Heart right ventricle (tissue), 16 donors: Measurements from ENCODE around the gene TMEM109. TPM values are rescaled to one million over a fixed set of nuclear protein-coding genes. Genes with fewer than 3 reads are reported as not detected.

Experiments used
- ATAC-seq, 8 donors: fragments of 200-7000 bp; cut with Tn5 transposase; one replicate each; pipeline ENCODE4 v1.9.1; 2020; ENCODE audit warnings: mild to moderate bottlenecking in 8 of 8, moderate library complexity in 8 of 8, moderate number of reproducible peaks in 1 of 8
- DNase-seq, 2 donors: peaks; one replicate each; pipeline ENCODE4 v3.0.0-alpha.2; 2020
- H3K27ac ChIP-seq, 10 donors: fragments of 200-600 bp; sonication (generic) in 2 of 10; one replicate each; pipeline versions ENCODE4 v1.5.0 to v1.8.0; 2020 to 2022; ENCODE audit warnings: mild to moderate bottlenecking in 3 of 10
- H3K27me3 ChIP-seq, 7 donors: fragments of 200-600 bp; one replicate each; pipeline ENCODE4 v1.8.0; 2021 to 2022; ENCODE audit warnings: mild to moderate bottlenecking in 2 of 7
- H3K36me3 ChIP-seq, 9 donors: fragments of 200-600 bp; sonication (generic) in 1 of 9; one replicate each; pipeline versions ENCODE4 v1.5.0 to v1.8.0; 2020 to 2022; ENCODE audit warnings: mild to moderate bottlenecking in 2 of 9
- H3K4me1 ChIP-seq, 9 donors: fragments of 200-600 bp; sonication (generic) in 1 of 9; one replicate each; pipeline versions ENCODE4 v1.5.0 to v1.8.0; 2020 to 2022; ENCODE audit warnings: mild to moderate bottlenecking in 4 of 9
- H3K4me3 ChIP-seq, 10 donors: fragments of 200-600 bp; sonication (generic) in 2 of 10; one replicate each; pipeline versions ENCODE4 v1.5.0 to v1.8.0; 2020 to 2022; ENCODE audit warnings: mild to moderate bottlenecking in 7 of 10, moderate library complexity in 2 of 10
- H3K9me3 ChIP-seq, 11 donors: fragments of 200-600 bp in 10 of 11; sonication (generic) in 2 of 11; one replicate each; pipeline versions ENCODE4 v1.5.0 to v1.8.0; 2013 to 2022; ENCODE audit warnings: mild to moderate bottlenecking in 2 of 11, control low read depth in 1 of 11, moderate library complexity in 1 of 11
- WGBS, 2 donors: extraction: QIAGEN DNeasy Blood & Tissue Kit; methylation state at CpG; one replicate each; pipeline ENCODE4 v1.1.7; 2013; ENCODE audit warnings: inconsistent platforms in 1 of 2; 5-methylcytosine and 5-hydroxymethylcytosine counted together
- intact Hi-C, 10 donors: fragments of 100-400 bp; cut with DNase I; formaldehyde crosslinking; loops; one replicate each; pipeline versions ENCODE4 v1.11.1 to v1.14.2; 2022
- polyA plus RNA-seq, 2 donors: library from polyadenylated mRNA; stranded (reverse); fragments of 200-250 nt; gene quantifications; one replicate each; pipeline ENCODE4 v1.2.3, GENCODE V29; 2013
- total RNA-seq, 10 donors: library from RNA; stranded (reverse); fragmentation: NEBNext Ultra II Directional in 3 of 10; extraction: Animal tissue kit (Norgen Biotek cat#: 25700) in 3 of 10; gene quantifications; one replicate each; pipeline versions ENCODE4 v1.2.1 to v1.2.4, GENCODE V29; 2021 to 2023
- TF ChIP-seq, protein P1 (sequence below), 9 donors: fragments of 200-600 bp; sonication (generic) in 2 of 9; IDR thresholded peaks; one replicate each; pipeline versions ENCODE4 v1.5.0 to v1.8.0; 2021 to 2022; ENCODE audit warnings: antibody characterized with exemption in 9 of 9, mild to moderate bottlenecking in 5 of 9, moderate library complexity in 1 of 9
- donor health status: Arrhythmogenic right ventricular cardiomyopathy.
- donor health status: ischemic (EF 13 %, LVEDD 7.1; RV severe dilation, severe dysfunction).
- donor health status: healthy with polysubstance abuse.
- donor health status: DM: no; HTN: yes; CAD: no.
- donor health status: DM: no; HTN: no; CAD: no.
- donor health status: ischemic (EF 25% LVEDD 6.9; RV normal size, moderate dysfunction).
- donor health status: ischemic (EF 25% LVEDD 5.7; RV mildly dilated, moderate dysfunction).
- donor health status: healthy.
- donor health status: DM: yes; HTN: yes; CAD: no.
- donor health status: Ischemic cardiomyopathy.
- donor health status: ischemic (EF 35%, LVEDD 5.7; RV mildly dilated, moderate dysfunction).
- donor health status: nonischemic (EF 11% LVEDD 7.7; RV severe dilation, severe dysfunction).
- donor health status: DM: yes; HTN: yes; CAD: no.
- donor health status: PGD.
- donor health status: ischemic (EF 29% LVEDD 5.4; RV normal size, mild dysfunction).
- donor health status: nonischemic (EF 23%, LVEDD 6.1; RV moderate dilation, normal function).

The TMEM109 gene
- total and polyA plus RNA-seq, 12 donors, result 53.3 to 121 (median 92.7) TPM

DNA sequence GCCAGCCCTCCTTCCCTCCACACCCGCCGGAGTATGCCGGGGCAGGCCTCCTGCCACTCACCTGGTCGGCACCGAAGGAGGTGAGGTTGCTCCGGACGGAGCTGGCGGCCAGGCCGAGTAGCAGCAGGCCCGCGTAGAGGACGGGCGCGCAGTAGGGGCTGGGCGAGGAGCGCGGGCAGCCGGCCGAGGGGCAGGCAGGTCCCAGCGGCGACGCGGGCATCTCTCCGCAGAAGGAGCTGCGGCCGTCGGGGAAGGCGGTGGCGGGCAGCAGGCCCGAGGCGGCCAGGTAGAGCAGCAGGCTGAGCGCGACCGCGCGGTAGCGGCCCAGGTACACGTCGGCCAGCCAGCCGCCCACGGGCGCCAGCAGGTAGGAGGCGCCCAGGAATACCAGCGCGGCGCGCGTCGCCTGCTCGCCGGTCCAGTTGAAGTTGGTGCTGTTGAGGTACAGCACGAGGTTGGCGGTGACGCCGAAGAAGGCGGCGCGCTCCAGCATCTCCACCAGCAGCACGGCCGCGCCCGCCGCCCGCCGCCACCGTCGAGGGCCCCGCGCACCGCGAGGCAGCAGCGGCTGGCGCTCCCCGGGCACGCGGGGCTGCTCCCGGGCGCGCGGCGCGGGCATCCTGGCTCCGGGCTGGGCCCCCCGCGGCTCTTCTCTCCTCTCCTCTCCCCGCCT lies 37.1 kb downstream of the TMEM109 start:
- H3K36me3 ChIP-seq, result peaks cover 0 to 13% (median 0%) of the 10 kb centered on the region in 9 donors
- DNase-seq, result peak in 1 of 2 donors; percentile 52
- peaks cover 0 to 75% (median 29%) of the 10 kb centered on the region in 9 donors for H3K4me1 ChIP-seq
- intact Hi-C loops, result loop anchor here in 3 of 10 donors (5.0 kb wide), 2 partner anchors 34 to 44 kb away; partner anchors contain the start of gene PRPF19 (in 1 of the 3)
- H3K9me3 ChIP-seq, result no peaks in the 10 kb centered on the region
- ATAC-seq, result peak in 5 of 8 donors; percentile 2 to 51 (median 13)
- peak overlapping the region; percentile 18 to 96 (median 86) for H3K27ac ChIP-seq
- peaks cover 0 to 10% (median 5%) of the 10 kb centered on the region in 7 donors for H3K27me3 ChIP-seq
- WGBS, 2 donors, result 8 to 10% methylated on average over 65 to 86 of the region's 86 CpGs
- TF ChIP-seq, protein P1, sequence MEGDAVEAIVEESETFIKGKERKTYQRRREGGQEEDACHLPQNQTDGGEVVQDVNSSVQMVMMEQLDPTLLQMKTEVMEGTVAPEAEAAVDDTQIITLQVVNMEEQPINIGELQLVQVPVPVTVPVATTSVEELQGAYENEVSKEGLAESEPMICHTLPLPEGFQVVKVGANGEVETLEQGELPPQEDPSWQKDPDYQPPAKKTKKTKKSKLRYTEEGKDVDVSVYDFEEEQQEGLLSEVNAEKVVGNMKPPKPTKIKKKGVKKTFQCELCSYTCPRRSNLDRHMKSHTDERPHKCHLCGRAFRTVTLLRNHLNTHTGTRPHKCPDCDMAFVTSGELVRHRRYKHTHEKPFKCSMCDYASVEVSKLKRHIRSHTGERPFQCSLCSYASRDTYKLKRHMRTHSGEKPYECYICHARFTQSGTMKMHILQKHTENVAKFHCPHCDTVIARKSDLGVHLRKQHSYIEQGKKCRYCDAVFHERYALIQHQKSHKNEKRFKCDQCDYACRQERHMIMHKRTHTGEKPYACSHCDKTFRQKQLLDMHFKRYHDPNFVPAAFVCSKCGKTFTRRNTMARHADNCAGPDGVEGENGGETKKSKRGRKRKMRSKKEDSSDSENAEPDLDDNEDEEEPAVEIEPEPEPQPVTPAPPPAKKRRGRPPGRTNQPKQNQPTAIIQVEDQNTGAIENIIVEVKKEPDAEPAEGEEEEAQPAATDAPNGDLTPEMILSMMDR (IDR thresholded peaks at IDR 0.05), result no peak
- peak overlapping the region; percentile 42 to 72 (median 56) for H3K4me3 ChIP-seq

DNA sequence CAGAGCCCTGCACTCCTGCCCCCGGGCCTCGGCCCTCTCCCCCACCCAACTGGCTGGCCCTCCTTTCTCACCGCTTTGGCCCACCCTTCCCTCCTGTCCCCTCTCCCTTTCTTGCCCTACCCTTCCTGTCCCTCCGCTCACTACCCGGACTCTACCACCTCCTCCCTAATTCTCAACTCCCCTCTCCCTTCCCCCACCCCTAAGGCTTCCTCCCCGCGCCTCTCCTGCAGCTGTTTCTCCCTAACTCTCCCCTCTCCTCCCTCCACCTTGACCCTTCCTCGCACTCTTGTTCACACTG lies 37.6 kb downstream of the TMEM109 start:
- ATAC-seq (peak; percentile 23 to 57 (median 44)), DNase-seq (no peak)
- Histone ChIP-seq H3K27me3 (peaks cover 0 to 10% (median 5%) of the 10 kb centered on the region in 7 donors), H3K36me3 (peaks cover 0 to 8% (median 0%) of the 10 kb centered on the region in 9 donors), H3K4me3 (peak overlapping the region; percentile 42 to 72 (median 56)), H3K4me1 (peaks cover 0 to 72% (median 29%) of the 10 kb centered on the region in 9 donors), H3K9me3 (no peaks in the 10 kb centered on the region), H3K27ac (peak overlapping the region; percentile 80 to 96 (median 86))
- TF ChIP-seq, protein P1 (IDR thresholded peaks at IDR 0.05), result no peak
- intact Hi-C loops, result loop anchor here in 3 of 10 donors (5.0 kb wide), 2 partner anchors 34 to 44 kb away; partner anchors contain the start of gene PRPF19 (in 1 of the 3)
- 7 to 9% methylated on average over 5 to 8 of the region's 8 CpGs for WGBS, 2 donors

DNA sequence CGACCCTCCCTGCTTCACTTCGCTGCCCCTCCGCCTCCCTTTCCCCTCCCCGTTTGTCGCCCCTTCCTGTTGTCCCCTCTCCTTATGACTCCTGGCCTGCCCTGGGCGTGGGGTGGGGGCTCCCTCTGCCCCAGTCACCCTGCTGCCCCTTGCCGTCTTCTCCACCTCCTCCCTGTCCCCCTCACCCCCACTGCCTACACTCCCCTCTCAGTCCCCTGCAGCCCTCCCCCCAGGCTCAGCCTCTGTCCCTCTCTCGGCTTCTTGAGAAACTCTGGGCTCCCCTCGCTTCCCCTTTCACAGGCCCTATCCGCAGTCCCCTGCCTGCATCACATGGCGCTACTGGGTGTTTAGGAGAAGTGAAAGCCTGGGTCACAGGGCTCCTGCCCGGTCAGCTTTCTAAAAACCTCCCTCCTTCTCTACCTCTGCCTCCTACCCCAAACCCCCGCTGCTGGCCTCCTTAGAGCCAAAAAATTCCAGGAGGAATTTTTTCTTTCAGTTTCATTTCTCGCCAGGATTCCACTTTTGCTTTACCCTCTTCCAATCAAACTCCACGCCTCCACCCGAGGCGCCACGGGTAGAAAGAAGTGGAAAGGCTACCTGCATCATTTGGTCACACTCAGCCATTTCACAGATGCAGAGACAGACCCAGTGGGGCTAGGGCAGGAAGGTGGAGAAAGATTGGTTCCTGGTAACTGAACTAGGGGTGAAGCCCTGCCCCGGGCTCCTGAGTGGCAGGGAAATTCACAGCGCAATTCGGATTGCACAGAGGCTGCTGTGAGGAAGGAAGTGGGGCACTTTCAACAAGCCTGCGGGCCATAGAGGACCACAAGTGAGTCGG lies 38.2 kb downstream of the TMEM109 start, which contains the start of gene SLC15A3:
Gene SLC15A3, minus strand, starts transcription at position 273 of the 838 bp plus-strand sequence. CDS start 625 bp downstream, outside the sequence.
- H3K4me1 ChIP-seq, result peaks cover 0 to 76% (median 29%) of the 10 kb centered on the region in 9 donors

More for the DNA sequence above, 38.2 kb downstream of the TMEM109 start, which contains the start of gene SLC15A3:
- no peaks in the 10 kb centered on the region for H3K9me3 ChIP-seq
- peak within 1 kb of the TSS; percentile 80 to 96 (median 86) for H3K27ac ChIP-seq
- DNase-seq (peak; percentile 59 to 67), ATAC-seq (peak; percentile 71 to 83 (median 81))
- WGBS, 2 donors, result 11% methylated on average over 23 of the region's 23 CpGs
- H3K27me3 ChIP-seq, result peaks cover 0 to 10% (median 5%) of the 10 kb centered on the region in 7 donors
- H3K4me3 ChIP-seq, result peak within 1 kb of the TSS; percentile 42 to 72 (median 56)
- intact Hi-C loops, result loop anchor here in 3 of 10 donors (5.0 kb wide), 2 partner anchors 35 to 45 kb away; partner anchors contain the start of gene PRPF19 (in 1 of the 3)
- peaks cover 0 to 2% (median 0%) of the 10 kb centered on the region in 9 donors for H3K36me3 ChIP-seq
- TF ChIP-seq, protein P1 (IDR thresholded peaks at IDR 0.05), result no peak
